ENCODE results near the gene CACHD1. TPM values are rescaled to one million over a fixed set of nuclear protein-coding genes. Genes with fewer than 3 reads are reported as not detected.

The CACHD1 gene
- total RNA-seq, 4 donors from 2014 or later = 2.2 to 3.6 (median 2.9) TPM

DNA sequence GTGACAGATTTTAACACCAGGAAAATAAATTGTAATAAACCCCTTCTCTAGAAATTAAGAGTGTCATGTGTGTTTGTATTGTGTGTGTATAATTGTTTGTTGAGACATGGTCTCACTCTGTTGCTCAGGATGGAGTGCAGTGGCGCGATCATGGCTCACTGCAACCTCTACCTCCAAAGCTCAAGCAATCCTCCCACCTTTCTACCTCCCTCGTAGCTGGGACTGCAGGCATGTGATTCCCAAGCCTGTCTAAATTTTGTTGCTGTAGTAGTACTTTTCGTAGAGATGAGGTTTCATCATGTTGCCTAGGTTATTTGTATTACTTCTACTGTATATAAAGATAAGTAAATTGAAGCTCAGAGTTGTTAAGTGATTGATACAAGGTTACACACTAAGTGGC, 206.5 kb downstream of the CACHD1 start:
- H3K27ac ChIP-seq = no peak overlapping the region
- no peaks in the 10 kb centered on the region for H3K27me3 ChIP-seq
- H3K4me3 ChIP-seq = no peak overlapping the region
- H3K36me3 ChIP-seq = no peaks in the 10 kb centered on the region
- intact Hi-C loops (cut with DNase I; ENCODE audit: low total_unique reads) (loop anchor here (5.0 kb wide), 1 partner anchor 204 kb away; the partner anchor contains the start of gene CACHD1), in situ Hi-C loops (cut with MboI; ENCODE audit: low sequenced_read_pairs in 4 of 4) (loop anchor here (10.0 to 25.0 kb wide), 3 partner anchors 212 to 414 kb away; no protein-coding TSS in a partner anchor)
- ATAC-seq (no peak), DNase-seq (no peak)
- TF ChIP-seq, protein P1, sequence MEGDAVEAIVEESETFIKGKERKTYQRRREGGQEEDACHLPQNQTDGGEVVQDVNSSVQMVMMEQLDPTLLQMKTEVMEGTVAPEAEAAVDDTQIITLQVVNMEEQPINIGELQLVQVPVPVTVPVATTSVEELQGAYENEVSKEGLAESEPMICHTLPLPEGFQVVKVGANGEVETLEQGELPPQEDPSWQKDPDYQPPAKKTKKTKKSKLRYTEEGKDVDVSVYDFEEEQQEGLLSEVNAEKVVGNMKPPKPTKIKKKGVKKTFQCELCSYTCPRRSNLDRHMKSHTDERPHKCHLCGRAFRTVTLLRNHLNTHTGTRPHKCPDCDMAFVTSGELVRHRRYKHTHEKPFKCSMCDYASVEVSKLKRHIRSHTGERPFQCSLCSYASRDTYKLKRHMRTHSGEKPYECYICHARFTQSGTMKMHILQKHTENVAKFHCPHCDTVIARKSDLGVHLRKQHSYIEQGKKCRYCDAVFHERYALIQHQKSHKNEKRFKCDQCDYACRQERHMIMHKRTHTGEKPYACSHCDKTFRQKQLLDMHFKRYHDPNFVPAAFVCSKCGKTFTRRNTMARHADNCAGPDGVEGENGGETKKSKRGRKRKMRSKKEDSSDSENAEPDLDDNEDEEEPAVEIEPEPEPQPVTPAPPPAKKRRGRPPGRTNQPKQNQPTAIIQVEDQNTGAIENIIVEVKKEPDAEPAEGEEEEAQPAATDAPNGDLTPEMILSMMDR (IDR thresholded peaks at IDR 0.05 in 4 of 5, conservative IDR thresholded peaks at IDR 0.05 in 1 of 5) = no peak
- TF ChIP-seq POLR2A (IDR thresholded peaks at IDR 0.05) = no peak
- H3K4me1 ChIP-seq = peaks cover 4 to 9% of the 10 kb centered on the region in 2 donors
- no peaks in the 10 kb centered on the region for H3K9me3 ChIP-seq

DNA sequence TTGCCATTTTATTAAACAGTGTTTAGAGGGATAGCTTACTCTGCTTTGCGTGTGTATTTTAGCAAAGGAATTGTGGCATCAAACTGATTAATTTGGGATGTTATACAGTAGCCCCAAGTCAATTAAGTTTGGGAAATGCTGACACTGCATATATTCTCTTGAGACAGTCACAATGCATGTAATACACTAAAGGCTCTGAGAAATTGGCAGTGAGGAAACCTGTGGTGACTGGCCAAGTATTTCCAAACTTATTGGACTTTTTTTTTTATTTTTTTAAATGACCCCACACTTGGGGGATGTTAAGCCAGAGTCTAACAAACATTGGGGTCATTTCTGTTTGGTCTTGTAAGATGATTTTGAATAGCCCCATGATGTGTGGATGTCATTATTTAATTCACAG, 207.6 kb downstream of the CACHD1 start:
- H3K36me3 ChIP-seq = peaks cover 0 to 3% of the 10 kb centered on the region in 2 donors
- no peak for TF ChIP-seq POLR2A (IDR thresholded peaks at IDR 0.05)
- TF ChIP-seq, protein P1 (IDR thresholded peaks at IDR 0.05 in 4 of 5, conservative IDR thresholded peaks at IDR 0.05 in 1 of 5) = no peak
- in situ Hi-C loops (cut with MboI; ENCODE audit: low sequenced_read_pairs in 4 of 4) (loop anchor here (10.0 to 25.0 kb wide), 3 partner anchors 213 to 415 kb away; no protein-coding TSS in a partner anchor), intact Hi-C loops (cut with DNase I; ENCODE audit: low total_unique reads) (loop anchor here (5.0 kb wide), 1 partner anchor 205 kb away; the partner anchor contains the start of gene CACHD1)
- H3K27me3 ChIP-seq = no peaks in the 10 kb centered on the region
- peaks cover 4 to 9% of the 10 kb centered on the region in 2 donors for H3K4me1 ChIP-seq
- no peaks in the 10 kb centered on the region for H3K9me3 ChIP-seq
- no peak overlapping the region for H3K4me3 ChIP-seq
- no peak for DNase-seq
- no peak for ATAC-seq
- no peak overlapping the region for H3K27ac ChIP-seq

DNA sequence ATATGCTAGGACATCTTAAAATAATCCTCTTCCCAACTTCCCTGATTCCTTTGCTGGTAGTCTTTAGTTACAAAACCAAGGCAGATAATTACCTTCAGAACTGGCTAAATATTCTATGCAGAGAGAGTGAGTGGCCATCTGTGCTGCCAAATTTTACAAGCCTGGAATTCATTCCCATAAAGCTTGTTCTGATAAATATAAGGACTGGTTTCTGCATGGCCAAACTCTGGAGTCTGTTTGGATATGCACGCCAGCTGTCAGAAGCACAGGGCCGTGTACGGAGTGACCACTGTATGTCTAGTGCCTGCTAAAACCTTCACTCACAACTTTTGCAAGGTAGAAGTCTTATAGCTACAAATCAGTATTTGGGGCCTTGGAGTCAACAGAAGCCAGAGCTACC, 208.4 kb downstream of the CACHD1 start:
- no peak overlapping the region for H3K4me3 ChIP-seq
- no peaks in the 10 kb centered on the region for H3K9me3 ChIP-seq
- DNase-seq (no peak), ATAC-seq (no peak)
- peaks cover 0 to 3% of the 10 kb centered on the region in 2 donors for H3K36me3 ChIP-seq
- no peaks in the 10 kb centered on the region for H3K27me3 ChIP-seq
- in situ Hi-C loops (cut with MboI; ENCODE audit: low sequenced_read_pairs in 4 of 4) (loop anchor here (10.0 to 25.0 kb wide), 3 partner anchors 214 to 416 kb away; no protein-coding TSS in a partner anchor), intact Hi-C loops (cut with DNase I; ENCODE audit: low total_unique reads) (loop anchor here (5.0 kb wide), 1 partner anchor 206 kb away; the partner anchor contains the start of gene CACHD1)
- H3K4me1 ChIP-seq = peaks cover 4 to 9% of the 10 kb centered on the region in 2 donors
- TF ChIP-seq, protein P1 (IDR thresholded peaks at IDR 0.05 in 4 of 5, conservative IDR thresholded peaks at IDR 0.05 in 1 of 5) = no peak
- no peak for TF ChIP-seq POLR2A (IDR thresholded peaks at IDR 0.05)
- no peak overlapping the region for H3K27ac ChIP-seq

DNA sequence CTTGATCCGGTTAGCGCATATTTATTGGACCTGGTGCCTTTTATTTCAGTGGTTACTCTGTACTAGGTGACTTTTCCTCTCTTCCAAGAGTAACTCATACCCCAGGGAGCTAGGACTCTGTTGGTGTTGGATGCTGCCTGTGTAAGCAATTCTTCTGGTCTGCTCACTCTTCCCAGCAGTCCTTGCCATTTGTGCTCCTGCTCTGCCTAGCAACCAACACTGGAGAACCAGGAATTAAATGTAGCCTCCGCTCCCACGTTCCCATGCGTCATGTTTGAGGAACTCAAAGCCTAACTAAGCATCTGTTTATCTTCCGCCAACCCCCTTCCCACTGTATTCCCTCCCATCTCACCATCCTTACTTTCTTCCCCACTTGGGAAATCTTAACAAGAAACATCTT, 209.2 kb downstream of the CACHD1 start:
- no peak for DNase-seq
- in situ Hi-C loops (cut with MboI; ENCODE audit: low sequenced_read_pairs in 4 of 4) = loop anchor here (10.0 to 25.0 kb wide), 3 partner anchors 214 to 417 kb away; no protein-coding TSS in a partner anchor
- H3K36me3 ChIP-seq = peaks cover 0 to 3% of the 10 kb centered on the region in 2 donors
- H3K9me3 ChIP-seq = no peaks in the 10 kb centered on the region
- TF ChIP-seq, protein P1 (IDR thresholded peaks at IDR 0.05 in 4 of 5, conservative IDR thresholded peaks at IDR 0.05 in 1 of 5) = no peak
- no peak for TF ChIP-seq POLR2A (IDR thresholded peaks at IDR 0.05)
- no peak for ATAC-seq
- intact Hi-C loops (cut with DNase I; ENCODE audit: low total_unique reads) = loop anchor here (5.0 kb wide), 1 partner anchor 207 kb away; the partner anchor contains the start of gene CACHD1
- H3K4me1 ChIP-seq = peaks cover 4 to 9% of the 10 kb centered on the region in 2 donors
- H3K27me3 ChIP-seq = no peaks in the 10 kb centered on the region
- H3K4me3 ChIP-seq = no peak overlapping the region
- no peak overlapping the region for H3K27ac ChIP-seq

All from gastrocnemius medialis (tissue), 4 donors.